ENCODE data around the gene ENPP4.
"Not testable (repeated sequence)": the region's sequence is repeated elsewhere in the genome, so short reads cannot be mapped to it uniquely, and the experiment has no call there.

The ENPP4 gene

GRCh38 chr6:46129629-46130511 is at the start of gene ENPP4:
ENPP4 (plus strand) TSS chr6:46129989; CDS start chr6:46139584, 9,595 bp downstream.
- DNase-seq (ENCODE audit: low read depth): peak; percentile 28

GRCh38 chr6:46080111-46080510 is 49.7 kb upstream of the ENPP4 start:
- no peak for DNase-seq (ENCODE audit: low read depth)

- not testable (repeated sequence) for DNase-seq (ENCODE audit: low read depth)
Observed at GRCh38 chr6:46085688-46086087, 44.1 kb upstream of the ENPP4 start.

GRCh38 chr6:46090115-46091079 is 39.4 kb upstream of the ENPP4 start:
- peak; percentile 15 for DNase-seq (ENCODE audit: low read depth)

GRCh38 chr6:46091080-46091478 is 38.7 kb upstream of the ENPP4 start:
- DNase-seq (ENCODE audit: low read depth): no peak

GRCh38 chr6:46095251-46095650 is 34.5 kb upstream of the ENPP4 start:
- DNase-seq (ENCODE audit: low read depth): no peak

- no peak for DNase-seq (ENCODE audit: low read depth)
Observed at GRCh38 chr6:46097366-46097765, 32.4 kb upstream of the ENPP4 start.

GRCh38 chr6:46098678-46099077 is 31.1 kb upstream of the ENPP4 start:
- no peak for DNase-seq (ENCODE audit: low read depth)

GRCh38 chr6:46099952-46100351 is 29.8 kb upstream of the ENPP4 start:
- DNase-seq (ENCODE audit: low read depth): no peak

- DNase-seq (ENCODE audit: low read depth): no peak
Observed at GRCh38 chr6:46102123-46102522, 27.7 kb upstream of the ENPP4 start.

GRCh38 chr6:46103441-46104115 is 26.2 kb upstream of the ENPP4 start:
- DNase-seq (ENCODE audit: low read depth): no peak

GRCh38 chr6:46104209-46104608 is 25.6 kb upstream of the ENPP4 start:
- DNase-seq (ENCODE audit: low read depth): no peak

- DNase-seq (ENCODE audit: low read depth): no peak
Observed at GRCh38 chr6:46105568-46105967, 24.2 kb upstream of the ENPP4 start.

GRCh38 chr6:46113370-46113769 is 16.4 kb upstream of the ENPP4 start:
- DNase-seq (ENCODE audit: low read depth): no peak

GRCh38 chr6:46115634-46116033 is 14.2 kb upstream of the ENPP4 start:
- DNase-seq (ENCODE audit: low read depth): no peak

GRCh38 chr6:46116289-46116688 is 13.5 kb upstream of the ENPP4 start:
- DNase-seq (ENCODE audit: low read depth): no peak

- DNase-seq (ENCODE audit: low read depth): no peak
Observed at GRCh38 chr6:46118157-46118556, 11.6 kb upstream of the ENPP4 start.

- DNase-seq (ENCODE audit: low read depth): no peak
Observed at GRCh38 chr6:46118836-46119235, 11.0 kb upstream of the ENPP4 start.

GRCh38 chr6:46119679-46120078 is 10.1 kb upstream of the ENPP4 start:
- not testable (repeated sequence) for DNase-seq (ENCODE audit: low read depth)

GRCh38 chr6:46128476-46128875 is 1.3 kb upstream of the ENPP4 start:
- DNase-seq (ENCODE audit: low read depth): no peak

- no peak for DNase-seq (ENCODE audit: low read depth)
Observed at GRCh38 chr6:46129291-46129628, 529 bp upstream of the ENPP4 start.

GRCh38 chr6:46130666-46131065 is 877 bp downstream of the ENPP4 start:
- no peak for DNase-seq (ENCODE audit: low read depth)

Data from GM04504 (cell line).